ENCODE data around the gene HAND2.

The HAND2 gene

DNA sequence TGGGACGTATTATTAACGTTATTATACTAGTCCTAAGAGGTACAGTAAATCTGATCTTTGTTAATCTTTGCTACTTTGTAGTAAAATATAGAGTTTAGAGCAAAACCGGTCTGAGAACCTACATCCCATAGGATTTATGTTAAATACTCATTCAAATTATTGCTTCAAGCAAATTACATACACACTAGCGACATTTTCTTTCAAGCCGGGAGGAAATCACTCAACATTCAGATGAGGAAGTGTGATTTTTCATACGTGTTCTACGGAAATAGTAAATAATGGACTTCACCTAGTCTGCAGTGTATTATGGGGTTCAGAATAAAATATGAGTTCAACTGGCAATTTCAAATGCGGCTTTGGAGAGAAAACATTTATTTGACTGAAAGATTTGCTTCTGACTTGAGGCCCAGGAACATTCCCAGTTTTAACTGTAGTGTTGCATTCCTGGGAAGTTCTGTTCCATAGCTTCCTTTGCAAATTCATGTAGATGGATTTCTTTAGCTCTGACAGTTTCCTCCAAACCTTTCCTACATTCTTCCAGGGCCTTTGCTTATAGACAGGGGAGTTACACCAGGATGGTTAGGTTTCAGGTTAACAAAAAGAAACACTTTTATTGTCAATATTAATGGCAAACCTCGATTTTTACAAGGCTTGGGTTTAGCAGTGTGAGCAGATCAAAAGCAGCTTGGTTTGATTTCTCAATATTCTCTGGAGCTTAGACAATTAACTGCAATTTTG, 5.3 kb upstream of the HAND2 start:
- no peak for DNase-seq

DNA sequence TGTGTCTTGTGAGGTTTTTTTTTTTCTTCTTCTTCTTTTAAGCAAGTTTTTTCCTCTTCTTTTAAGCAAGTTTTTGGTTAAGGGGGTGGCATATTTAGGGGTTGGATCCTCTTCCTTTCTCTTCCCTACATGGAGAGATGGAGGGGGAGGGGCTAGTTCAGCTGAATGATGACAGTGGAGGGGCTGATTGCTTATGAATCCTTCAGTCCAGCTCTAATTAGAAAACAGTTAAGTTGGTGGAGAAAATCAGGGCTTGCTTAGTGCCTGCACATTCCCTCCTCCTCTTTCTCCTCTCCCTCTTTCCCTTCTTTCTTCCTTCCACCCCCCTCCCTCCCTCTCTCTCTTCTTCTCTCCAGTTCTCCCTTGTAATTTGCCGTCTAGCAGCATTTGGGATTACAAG, 4.4 kb upstream of the HAND2 start:
- no peak for DNase-seq

DNA sequence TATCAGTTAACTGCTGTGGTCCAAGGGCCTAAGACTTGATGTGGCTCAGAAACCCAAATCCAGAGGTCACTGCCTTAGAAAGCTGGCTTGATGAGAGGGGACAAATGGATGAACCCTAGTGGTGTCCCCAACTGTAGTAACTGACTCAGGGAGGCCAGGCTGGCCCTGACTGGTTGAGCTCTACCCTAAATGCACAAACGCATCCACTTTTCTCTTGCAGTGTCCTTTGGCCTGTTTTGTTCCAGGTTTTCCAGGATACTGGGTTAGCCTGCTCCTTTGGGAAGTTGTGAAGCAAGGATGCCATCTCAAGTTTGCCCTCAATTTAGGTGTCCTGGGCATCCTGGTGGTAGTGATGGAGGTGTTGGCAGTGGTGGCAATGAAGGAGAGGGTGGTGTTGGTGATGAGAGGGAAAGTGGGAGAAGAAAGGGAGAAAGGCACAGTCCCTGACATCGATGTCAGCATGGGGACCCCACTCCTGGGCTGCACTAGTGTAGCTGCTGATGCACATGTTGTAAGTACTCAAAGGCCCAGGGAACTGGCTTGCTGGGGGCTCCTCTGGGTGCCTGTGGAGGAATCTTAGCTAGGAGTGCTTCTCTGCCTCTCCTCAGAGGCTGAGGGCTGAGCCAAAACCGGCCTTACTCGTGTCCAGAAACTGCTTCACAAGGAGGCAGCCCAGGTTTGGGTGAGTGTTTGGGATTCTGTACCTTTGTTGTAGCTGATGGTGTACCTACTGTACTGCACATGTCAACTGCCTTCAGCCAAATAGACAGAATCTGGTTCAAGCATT, 2.9 kb upstream of the HAND2 start:
- no peak for DNase-seq

DNA sequence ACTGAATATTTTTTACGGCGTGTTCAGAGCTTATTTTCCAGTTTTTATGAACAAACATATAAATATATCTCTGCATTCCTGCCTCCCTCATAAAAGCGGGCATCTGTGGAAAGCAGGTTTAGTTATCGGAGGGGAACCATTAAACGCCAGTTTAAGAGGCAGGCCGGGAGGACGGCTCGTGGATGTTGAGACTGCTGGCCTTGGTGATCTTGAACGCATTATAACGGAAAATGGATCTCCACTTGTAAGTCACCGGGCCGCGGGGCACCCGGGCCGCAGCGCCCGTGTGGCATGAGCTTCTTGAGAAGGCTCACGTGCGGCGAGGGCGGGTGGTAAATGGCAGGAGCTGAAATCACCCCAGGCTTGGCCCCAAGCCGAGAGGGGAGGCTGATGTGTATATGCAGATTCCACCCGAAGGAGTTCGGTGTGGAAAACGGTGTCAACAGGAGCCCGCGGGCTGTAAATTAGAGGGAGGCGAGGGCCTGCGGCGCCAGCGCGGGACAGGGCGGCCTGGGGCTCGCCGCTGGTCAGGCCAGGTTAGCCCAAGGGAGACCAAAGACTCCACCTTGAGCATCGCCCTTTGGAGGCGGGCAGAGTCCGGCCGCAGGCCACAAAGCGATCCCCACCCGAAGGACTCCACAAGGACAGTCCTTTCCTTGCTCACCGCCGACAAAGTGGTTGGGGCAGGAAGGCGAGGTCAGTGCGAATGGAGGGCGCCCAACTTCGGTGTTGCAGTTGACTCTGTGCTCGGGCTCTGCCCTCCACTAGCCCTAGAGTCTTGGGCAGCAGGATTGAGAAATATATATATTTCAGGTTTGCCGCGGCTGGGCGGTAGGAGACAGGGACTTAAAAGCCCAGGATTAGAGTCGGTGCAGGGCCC, 1.3 kb upstream of the HAND2 start:
- DNase-seq = no peak

DNA sequence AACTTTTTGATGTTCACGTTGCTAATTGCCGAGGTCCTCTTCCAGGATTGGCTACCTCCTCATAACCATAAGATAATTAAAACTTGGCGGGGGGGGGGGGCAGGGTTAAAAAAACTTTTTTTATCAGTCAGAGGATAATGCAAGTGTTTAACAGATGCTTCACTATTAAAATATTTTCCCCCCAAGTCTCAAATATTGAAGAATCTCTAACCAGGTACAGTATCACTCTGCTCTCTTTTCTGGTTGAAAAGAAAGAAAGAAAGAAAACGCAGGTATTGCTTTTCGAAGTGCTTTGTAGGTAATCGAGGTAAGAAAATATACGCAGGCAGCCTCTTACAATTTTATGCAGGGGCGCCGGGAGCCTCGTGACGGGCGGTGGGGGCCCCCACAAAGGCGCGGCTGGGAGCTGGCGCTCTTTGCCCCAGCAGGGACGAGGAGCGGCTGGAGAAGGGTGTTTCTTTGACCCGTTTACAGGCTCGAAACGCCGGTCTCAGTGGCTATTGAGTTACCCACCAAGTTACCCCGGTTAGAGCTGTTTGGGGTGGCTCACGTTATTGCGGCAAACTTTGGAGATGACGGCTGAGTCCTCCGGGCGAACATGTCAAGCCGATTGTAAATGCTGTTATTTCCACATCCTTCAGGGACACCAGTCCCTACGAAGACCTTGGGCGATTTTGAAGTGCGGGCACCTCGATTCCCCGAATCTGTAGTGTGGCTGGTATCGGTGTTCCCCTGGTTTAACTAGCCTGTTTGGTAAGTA, 477 bp upstream of the HAND2 start:
- no peak for DNase-seq

DNA sequence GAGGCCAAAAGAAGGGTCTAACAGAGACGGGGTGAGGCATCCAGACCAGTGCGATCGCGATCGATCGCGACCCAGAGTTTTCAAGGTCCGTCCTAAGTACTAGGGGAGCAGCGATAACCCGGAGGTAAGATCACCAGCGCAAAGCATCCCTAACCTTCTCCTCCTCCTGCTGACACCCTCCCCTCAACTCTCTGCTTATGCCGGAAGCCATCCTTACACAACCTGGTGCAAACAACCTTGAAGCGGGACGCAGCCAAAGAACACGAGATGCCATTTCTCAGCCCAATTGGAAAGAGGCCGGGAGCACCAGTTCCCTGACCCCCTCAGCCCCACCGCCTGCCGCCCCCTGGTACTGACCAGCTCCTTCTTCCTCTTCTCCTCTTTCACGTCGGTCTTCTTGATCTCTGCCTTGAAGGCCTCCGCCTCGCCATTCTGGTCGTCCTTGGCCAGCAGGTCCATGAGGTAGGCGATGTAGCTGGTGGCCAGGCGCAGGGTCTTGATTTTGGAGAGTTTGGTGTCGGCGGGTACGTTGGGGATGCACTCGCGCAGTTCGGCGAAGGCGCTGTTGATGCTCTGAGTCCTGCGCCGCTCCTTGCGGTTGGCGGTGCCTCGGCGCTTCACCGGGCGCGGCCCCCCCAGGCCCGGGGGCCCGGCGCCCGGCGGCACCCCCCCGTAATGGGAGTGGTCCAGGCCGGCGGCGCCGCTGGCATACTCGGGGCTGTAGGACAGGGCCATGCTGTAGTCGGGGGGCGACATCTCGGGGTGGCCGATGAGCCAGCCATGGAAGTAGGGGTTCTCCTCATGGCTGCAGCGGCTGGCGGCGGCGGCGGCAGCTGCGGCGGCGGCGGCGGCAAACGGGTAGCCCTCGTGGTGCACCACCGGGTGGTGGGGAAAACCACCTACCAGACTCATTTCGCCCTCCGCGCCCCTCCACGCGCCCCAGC, 1.4 kb downstream of the HAND2 start:
- no peak for DNase-seq

DNA sequence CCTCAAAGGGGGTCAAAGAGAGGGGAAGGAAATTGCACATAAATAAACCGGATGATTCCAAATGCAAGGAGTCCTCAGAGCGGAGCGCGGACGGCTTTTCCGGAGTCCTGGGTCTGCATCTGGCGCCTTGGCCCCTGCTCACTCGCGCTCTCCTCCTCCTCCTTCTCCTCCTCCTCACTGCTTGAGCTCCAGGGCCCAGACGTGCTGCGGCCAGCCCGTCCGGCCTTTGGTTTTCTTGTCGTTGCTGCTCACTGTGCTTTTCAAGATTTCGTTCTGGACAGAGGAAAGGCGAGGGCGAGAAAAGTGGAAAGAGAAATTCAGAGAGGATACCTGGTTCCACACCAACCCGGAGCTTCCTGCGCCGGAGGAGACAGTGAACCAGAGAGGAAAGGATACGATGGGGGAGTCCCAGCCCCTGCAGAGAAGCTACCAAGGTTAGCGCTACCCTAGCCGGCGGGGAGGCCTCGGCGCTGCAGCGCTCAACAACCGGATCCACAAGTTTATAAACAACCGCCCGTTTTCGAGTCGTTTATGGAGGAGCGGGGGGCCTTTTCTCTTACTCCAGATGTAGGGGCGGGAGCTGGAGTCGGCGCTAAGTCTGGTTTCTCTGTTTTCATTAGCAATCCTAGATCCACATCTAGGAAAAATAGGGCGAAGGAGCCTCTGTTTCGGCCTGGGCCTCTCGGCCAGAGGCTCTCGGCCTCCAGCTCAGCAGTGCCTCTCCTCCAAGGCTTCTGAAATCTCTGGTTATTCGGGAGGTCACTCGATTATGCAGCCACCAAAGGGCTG, 2.7 kb downstream of the HAND2 start:
- DNase-seq = no peak

DNA sequence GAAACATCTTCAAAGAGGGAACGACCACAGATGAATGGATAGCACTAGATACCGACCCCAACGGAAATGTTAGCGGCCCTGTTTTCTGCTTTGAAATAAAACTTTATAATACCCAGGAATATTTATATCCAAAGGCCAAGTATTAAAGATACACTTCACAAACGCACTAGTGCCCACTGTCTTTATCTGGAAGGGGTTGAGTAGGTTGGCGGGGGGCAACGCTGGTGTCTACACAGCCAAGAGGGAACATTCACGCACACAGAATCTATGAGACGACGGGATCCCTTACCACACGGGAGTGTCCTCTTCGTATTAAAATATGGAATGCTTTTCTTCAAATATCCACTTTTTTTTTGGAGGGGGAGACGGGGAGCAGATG, 3.3 kb downstream of the HAND2 start:
- DNase-seq = no peak

DNA sequence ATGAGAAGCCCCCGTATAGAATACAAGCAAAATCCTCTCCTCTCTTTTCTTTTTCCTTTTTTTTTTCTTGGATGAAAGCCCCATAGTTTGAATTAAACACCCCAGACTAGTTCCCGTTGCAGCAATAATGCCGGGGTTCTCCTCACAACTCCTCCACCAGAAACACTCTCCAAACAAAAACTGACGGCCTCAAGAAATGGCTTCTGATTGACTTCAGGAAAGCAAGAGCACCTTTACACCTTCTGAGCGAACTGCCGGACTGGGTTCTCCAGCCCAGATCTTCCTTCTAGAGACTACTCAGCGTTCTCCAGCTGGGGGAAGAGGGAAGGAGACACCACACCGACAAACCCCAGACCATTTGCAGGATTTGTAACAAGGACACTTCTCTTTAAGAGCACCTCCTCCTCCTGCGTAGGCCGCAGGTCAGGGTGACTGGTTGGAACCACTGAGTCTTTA, 4.0 kb downstream of the HAND2 start:
- no peak for DNase-seq

DNA sequence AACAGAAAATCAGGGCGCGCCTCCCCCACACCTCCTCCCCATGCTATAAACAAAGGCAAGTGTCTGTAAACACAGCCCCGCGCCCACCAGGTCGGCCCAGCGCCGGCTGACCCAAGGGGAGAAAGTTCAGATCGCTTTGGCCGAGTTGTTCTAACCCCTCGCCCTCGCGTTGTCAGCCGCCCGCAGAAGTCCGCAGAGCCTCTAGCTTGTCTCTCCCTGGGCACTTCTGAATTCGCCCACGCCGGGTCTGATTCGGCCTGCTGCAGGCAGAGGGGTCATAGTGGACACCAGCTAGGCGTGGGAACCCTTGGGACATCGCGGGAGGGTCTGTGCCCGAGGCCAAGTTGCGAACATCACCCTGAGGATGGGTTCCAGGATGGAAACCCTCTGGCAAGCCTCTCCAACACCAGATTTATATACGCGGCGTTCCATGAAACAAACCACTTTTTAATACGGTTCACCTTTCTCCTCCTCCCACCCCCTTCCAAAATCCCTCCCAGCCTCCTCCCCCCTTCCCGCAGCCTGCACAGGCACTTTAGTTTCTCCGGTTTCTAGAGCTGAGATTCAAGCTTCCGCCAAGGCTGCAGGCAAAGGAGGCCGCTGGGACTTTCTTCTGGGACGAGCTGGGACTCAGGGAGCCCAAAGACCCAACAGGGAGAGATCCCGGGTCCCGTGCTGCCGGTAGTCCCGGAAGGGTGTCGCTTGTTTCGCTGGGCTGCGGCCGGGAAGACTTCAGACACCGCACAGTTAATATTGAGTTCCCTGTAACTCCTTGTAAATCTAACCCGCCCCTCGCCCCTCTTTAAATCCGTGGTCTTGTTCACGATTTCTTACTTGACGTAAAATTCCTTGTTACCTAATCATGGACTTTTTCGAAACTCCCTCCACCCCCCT, 4.7 kb downstream of the HAND2 start:
- no peak for DNase-seq

DNA sequence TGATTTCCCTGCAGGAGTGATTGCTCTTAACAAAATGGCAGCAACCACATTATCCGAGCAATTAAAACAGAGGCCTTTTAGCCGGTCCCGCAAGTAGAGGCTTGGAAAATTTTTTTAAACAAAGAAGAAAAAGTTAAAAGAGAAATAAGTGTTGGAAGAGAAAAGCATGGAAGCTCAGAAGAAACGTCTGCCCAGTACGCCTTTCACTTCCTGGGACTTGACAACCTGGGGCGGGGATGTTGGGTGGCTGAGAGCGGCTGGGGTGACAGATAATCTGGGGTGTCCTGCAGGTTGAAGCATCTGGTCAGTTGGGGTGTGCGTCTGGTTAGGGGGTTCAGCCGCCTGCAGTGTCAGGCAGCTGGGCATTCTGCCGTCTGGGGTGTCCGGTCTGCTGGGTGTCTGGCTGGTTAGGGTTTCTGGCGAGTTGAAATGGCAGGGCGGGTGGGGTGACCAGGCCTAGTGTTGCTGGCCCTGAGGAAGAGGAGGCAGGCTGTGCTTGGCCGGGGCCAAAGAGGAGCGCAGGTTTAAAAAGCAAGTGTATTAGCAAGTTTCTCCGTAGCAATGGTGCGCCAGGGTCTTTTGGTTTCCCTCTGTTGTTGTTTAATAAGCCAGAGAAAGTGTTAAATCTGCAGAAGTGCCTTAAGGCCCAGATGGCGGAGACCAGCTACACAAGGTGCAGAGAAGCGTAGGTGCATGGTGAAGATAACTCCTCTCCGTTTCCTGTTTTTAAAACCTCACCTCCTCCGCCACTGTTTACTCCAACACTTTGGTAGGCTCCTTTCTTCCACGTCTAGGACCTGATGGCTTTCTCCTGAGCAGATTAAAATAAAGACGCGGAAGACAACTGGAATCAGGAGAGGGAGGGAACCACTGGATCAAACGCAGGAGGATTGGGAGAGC, 5.6 kb downstream of the HAND2 start:
- DNase-seq = no peak

DNA sequence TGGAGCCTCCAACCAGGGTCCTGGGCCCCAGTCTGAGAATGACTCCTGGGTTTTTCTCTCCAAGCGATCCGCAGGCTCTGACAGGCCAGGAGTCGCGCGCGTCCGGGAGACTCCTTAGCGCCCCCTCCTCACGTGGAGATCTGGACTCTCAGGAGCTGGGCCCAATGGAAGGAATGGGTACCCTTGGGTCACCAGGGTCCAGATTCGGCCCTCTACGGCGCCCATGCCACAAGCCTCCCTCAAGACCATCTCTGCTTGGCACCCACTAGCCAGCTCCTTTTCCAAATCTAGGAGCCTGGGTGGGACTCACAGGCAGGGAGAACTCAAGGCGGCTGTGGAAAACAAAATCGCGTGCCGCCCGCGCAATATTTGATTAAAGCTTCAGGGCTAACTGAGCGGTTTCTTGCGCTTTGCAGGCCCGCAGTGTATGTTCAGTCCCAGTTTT, 7.1 kb downstream of the HAND2 start:
- DNase-seq = no peak

DNA sequence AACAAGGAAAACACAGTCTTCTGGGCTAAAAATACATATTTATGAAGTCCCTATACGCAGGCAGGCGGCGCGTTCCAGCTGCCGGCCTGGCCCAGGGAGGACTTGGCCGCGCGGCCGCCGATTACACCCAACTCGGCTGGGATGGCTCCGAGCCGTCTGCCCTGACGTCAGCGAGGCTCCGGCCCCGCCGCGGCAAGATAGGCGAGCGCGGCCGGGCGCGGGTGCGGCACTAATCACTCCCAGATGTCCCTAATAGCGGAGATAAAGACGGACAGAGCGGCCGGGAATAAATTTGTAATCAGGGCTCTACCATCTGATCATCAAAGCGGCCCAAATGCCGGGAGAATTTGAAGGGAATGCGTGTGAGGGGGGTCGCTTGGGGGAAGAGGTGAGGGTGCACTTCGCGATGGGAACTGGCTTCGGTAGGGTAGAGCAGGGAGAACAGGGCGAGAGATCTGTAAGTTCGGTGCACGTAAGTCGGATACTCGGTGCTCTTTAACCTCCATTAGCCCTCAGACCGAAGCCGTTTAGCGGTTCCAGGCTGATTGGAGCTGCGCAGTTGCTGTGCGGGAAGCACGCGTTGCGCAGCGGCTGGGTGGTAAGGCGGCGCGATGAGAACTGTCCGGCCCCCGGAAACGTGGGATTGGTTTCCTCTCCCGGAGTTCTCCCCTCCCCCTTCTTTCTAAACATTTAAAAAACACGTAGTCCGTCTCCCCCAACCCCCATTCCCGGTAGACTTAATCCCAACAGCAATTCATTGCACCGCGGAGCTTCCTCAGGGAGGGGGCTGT, 7.7 kb downstream of the HAND2 start:
- no peak for DNase-seq

DNA sequence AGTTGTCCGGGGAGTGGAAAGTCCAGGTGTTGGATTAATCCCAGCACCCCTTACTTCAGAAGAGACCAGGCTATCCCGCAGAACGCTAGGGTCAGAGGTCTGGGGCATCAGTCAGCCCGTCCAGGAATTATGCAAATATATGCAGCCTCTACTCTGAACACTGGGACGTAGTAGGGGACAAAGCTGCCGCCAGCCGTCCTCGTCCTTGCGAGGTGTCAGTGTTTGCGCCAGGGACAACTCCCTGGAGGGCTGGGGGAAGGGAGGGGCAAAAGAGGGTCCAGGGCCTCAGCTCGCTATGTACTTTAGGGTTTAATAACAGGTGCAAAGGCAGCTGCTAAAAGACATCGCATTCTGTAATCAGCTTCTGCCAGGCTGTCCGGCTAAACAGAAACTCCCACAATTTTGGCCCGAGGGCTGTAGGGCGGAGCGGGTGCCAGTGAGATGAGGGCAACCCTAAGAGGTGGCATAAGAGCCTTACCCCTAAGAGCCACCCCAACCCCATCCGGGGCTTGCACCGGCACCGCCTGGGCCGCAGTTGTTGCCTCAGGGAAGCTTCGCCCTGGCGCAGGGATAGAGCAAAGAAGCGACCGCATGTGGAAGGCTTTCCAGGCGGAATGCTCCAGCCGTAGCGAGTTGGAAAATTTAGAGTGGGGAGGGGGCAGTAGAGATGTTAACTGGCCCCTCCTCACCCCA, 8.4 kb downstream of the HAND2 start:
- no peak for DNase-seq

DNA sequence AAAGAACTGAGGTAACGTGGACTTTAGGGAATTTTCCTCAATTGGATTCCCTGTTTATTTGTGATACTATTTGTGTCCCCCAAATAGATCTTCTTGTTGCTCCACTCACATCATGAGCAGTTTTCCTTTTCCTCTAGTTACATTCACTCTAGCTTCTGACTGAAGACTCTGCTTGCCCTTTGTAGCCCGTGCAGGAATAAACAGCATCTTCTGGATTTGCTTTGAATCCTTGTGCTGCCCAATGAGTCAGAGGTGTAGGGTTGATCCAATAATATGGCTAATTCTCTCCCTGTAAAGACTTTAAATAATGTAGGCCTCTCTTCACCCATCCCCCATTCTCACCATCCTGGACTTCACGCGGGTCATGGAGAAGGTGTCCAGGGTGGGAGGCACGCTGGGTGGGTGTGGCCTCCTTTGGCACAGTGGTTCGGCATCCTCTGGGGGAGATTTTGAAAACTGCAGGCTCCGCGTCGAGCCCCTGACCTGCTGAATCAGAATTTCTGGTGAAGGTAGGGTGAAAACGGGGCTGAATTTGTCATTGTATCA, 9.0 kb downstream of the HAND2 start:
- DNase-seq = no peak
